Activated gamma-delta T cell treated with anti-CD3 and anti-CD28 coated beads, Interleukin-2, amount 50 U/mL, for 16 hours (primary cell): ENCODE data around the gene HSD17B12.

Experiments
- DNase-seq: peaks from one replicate; pipeline ENCODE4 v3.0.0-alpha.2; 2020; ENCODE audit warnings: low read depth

Gene HSD17B12

DNA sequence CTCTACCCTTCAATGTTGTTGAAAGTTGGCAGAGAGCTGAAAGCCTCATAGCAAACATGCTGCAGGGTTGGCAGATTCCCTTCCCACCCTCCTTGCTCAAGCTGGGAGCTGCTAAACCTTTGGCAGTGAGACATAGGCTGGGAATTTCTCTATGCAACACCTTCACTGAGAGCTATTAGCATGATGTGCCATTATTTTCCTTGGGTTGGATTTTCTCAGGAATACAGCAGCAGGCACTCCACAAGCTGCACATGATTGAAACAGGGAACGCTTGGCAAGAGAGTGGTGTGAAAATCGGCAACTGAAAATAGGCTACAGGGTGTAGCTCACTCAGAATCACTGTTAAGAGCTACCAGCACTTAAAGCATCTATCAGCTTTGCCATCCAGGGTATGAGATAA, 190.5 kb downstream of the HSD17B12 start:
- DNase-seq = no peak

DNA sequence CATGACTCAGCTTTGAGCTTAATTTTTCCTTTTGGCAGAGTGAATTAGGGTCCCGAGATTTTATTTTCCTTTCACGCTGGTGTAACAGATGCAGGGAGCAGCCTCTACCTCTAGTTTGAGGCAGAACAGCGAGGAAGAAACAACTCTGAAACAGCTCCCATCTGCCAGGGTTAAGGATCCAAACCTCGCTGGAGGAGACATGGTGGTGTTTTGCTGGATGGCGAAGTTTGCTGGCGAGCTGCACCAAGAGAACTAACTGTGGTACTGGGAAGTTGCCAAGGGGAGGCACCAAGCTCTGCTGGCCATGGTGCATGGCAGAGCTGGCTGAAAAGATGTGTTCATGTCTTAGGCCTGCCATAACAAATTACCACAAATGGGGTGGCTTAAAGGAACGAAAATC, 192.5 kb downstream of the HSD17B12 start:
- DNase-seq = no peak

DNA sequence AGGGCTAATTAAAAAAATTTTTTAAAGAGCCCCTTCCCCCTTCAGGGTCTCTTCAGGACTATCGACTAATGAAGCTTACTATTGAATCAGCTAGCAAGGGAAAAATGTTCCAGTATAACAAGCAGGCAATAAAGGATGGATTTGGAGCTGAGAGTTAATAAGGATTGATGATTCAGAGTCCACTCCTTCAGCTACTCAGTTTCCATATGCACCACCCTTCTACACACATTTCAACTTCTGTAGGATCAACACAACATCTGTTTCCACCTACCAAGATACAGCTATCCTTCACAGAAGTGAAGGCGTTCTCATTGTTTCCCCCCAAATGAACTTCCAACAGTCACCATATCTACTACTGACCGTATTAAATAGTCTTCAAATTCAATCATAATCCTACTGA, 193.5 kb downstream of the HSD17B12 start:
- DNase-seq = no peak

DNA sequence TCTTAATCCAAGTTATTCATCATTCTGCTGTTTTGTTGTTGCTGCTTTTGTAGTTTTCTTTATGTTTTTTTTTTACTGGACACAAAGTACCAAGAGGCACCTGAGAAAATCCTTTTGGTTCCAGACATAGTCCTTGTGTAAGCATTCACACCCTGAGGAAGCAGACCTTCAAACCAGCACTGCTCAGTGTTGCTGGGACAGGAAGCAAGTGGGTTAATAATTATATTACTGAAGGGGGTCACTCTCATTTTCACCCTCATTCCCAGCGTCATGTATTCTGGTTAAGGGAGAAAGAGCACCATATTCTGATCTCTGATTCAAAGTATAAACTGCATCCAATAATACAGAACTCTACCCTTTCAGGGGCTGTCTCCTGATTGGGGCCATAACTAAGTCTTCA, 194.2 kb downstream of the HSD17B12 start:
- DNase-seq = no peak

DNA sequence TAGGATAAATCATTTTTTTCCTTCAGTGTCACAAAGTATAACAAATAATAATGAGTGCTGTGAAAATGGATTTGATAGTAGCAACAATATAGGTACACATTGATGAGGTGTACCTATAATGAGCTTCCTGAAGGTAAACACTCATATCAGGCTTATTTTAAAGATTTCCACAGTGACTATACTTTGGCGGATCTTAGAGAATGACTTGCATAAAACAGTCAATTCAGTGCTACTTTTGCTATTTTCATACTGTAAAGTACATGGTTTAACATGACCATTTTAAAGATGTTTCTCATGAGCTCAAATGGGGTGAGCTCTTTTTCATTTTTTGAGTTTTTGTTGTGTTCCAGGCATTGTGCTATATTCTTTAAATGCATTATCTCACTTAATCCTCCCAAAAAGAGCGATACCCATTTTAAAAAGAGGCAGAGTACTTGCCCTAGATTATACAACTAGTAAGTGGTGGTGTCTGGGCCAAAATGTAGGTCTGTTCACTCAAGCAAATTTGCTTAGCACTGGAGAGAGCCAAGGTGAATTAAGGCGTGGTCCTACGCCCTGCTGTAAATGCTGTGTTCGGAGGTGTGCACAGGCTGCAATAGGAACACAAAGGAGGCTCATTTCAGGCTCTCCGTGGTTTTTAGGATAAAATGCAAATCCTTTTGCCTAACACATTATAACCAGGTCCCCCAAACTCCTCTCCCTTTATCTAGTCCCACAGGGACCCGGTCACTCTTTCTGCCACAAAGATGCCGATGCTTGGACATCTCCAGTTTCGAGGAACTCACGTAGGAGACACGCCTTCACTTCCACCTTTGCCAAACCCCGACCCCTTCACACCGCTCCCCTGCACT, 199.5 kb downstream of the HSD17B12 start:
- DNase-seq = no peak

DNA sequence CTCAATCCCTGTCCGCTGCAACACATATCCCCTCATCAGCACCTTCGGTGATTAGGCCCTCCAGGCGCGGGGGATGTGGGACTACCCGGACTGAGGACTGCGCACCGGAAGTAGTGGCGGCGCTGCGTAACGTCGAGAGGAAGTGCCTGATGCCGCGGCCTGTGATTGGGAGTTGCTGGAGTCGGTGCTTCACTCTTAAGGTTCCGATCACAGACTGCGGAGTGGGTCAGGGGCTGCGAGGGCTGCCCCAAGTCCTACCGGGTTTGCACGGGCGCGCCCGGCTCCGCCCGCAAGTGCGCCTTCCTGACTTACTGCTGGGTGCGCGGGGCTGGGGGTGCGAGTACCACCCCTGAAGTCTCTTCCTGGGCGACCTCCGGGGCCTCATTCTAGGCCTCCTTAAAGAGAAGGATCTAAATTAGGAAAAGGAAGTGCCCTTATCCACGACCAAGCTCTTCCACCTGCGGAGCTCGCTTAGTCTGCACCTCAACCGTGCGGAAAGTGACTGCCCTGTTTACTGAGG, 200.2 kb downstream of the HSD17B12 start, which contains the start of gene ALKBH3:
ALKBH3 (plus strand) TSS at position 192 of the 520 bp plus-strand sequence. CDS start 1,822 bp downstream, outside the sequence.
- peak; percentile 83 for DNase-seq

DNA sequence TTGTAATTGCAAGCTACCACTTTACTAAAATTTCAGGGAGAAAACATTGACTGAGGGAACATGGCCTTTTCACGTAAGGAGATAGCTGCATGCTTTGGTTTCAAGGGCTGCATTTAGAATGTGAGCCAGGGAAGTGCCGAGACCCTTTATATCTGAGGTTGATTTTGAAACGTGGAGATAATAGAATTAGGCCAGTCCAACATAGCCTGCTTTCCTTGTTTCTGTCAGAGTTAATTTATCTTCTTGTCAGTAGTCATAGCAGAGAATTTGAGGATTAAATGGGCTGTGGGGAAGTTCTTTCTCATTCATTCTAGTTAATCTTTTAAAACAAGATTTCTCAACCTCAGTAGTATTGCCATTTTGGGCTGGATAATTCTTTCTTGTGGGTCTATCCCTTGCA, 212.3 kb downstream of the HSD17B12 start:
- no peak for DNase-seq

DNA sequence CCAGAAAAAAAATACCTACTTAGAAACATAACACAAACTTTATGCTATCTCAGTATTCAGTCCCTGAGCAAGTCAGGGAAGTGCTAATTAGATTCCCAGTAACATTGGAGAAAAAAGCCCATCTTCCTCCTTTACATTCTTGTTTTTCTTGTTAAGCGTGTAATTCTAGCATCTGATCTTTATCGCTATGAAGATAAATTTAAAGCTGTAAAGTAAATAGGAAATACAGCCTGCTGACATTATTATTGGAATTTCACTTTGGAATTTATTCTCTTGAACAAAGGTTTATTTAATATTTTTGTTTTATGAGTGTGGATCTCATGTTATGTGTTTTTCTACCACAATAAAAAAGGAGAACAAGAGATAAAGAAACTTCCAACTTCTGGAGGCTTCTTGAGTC, 214.0 kb downstream of the HSD17B12 start:
- no peak for DNase-seq

DNA sequence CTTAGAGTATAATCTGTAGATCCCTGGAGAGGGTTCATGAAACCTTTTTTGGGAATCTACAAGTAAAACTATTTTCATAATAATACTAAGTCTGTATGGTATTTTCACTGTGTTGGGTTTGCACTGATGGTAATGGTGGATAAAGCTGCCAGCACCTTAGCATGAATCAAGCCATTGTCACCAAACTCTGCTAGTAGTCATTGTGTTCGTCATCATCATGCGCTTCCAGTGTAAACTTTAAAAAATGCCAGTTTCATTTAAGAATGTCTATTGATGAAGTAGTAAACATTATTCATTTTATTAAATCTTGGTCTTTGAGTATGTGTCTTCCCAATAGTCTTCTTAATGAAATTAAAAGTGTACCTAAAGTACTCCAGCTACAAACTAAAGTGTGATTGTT, 215.1 kb downstream of the HSD17B12 start:
- no peak for DNase-seq

DNA sequence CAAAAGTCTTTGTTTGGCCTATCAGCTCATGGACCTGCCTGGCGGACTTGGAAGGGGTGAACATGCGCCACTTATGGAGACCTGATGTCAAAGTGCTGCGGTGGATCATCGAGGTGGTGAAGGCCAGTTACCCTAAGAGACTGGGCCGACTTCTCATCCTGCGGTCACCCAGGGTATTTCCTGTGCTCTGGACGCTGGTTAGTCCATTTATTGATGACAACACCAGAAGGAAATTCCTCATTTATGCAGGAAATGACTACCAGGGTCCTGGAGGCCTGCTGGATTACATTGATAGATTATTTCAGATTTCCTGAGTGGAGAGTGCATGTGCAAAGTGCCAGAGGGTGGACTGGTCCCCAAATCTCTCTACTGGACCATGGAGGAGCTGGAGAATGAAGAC, 218.0 kb downstream of the HSD17B12 start:
- DNase-seq = no peak

DNA sequence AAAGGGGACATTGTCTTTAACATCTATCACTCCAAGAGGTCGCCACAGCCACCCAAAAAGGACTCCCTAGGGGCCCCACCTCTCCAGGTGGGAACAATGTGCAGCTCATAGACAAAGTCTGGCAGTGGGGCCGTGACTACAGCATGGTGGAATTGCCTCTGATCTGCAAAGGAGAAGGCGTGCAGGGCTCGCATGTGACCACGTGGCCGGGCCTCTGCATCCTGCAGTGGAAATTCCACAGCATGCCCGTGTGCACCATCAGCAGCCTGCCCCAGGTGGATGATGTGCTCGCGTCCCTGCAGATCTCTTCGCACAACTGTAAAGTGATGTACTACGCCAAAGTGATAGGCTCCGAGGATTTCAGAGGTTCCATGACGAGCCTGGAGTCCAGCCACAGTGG, 218.6 kb downstream of the HSD17B12 start:
- DNase-seq = no peak

DNA sequence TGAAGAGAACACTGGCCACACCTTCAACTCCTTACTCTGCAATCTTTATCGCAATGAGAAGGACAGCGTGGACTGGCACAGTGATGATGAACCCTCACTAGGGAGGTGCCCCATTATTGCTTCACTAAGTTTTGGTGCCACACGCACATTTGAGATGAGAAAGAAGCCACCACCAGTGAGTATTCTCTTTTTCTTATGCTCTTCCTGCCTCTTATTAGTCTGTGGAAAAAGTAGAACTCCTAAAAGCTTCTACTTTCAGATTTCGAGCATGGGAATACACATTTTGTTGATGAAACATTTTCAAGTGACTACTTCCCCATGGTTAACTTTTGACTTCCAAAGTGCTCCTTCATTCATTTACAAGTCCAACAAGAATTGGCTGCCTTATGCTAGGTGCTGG, 221.0 kb downstream of the HSD17B12 start:
- DNase-seq = no peak

DNA sequence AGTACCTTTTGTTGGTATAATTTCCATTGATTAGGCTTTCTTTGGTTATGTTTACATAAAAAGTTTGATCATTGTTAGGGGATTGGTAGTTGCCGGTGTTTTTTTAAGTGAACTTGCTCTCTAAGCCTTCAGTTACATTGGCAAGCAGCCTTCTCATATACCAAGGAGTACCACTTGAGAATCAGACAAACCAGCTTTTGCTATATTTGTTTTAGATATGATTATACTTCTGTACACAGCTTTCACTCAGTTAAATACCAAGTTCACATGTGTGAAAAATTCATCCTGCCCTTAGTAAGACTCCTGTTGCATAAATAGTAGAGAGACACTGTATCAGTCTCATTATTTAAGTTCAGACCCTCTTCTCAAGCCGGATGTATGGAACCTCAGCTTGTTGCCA, 222.5 kb downstream of the HSD17B12 start:
- DNase-seq = no peak

DNA sequence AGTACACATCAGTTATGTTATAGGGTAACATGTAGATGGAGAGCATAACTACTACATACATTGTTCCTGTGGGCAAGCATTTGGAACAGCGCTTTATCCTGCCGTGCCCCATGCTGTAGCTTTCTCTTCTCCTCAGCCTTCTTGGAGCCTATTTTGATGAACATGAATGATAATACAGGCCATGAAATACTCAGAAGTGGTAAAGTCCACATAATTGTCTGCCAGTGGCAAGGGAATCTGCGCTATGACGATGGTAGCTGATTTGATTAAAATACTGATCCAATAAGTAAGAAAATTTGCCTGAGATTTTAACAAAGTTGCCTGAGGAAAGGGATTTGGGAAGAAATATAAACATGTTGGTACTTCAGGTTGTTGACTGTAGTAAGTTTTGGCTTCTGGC, 223.4 kb downstream of the HSD17B12 start:
- no peak for DNase-seq

DNA sequence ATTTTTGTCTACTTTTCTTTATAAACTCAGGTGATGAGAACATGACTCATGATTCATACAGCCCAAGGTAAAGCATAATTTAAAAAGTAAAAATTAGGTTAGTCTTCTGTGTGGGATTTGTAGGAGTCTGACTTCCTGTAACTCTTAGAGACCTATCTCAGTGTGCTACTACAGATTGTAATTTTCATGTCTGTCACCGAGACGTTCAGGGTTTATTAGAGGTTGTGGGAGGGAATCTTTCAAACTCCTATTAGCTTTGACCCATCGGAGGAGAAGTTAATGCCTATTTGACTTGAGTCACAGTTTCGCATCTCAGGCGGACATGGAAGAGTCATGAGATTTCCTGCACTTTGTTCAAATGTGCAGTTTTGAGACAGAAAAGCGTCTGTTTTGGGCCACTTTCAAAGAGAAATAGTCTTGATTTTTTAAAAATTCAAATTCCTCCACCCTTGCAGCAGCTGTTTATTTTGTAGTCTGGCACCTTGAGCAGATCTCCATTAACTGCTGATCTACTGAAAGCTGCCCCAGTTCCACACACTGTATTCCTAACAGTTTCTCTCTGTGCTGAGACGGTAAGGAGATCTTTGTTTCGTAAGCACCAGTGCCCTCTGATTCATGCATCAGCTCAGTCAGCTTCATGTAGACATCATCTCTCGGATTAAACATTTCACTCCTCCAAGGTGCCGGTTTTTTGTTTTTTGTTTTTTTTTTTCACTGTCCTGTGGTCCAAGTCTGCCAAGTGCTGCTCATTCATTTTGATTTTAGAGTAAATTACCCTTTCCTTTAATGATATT, 224.4 kb downstream of the HSD17B12 start:
- no peak for DNase-seq

DNA sequence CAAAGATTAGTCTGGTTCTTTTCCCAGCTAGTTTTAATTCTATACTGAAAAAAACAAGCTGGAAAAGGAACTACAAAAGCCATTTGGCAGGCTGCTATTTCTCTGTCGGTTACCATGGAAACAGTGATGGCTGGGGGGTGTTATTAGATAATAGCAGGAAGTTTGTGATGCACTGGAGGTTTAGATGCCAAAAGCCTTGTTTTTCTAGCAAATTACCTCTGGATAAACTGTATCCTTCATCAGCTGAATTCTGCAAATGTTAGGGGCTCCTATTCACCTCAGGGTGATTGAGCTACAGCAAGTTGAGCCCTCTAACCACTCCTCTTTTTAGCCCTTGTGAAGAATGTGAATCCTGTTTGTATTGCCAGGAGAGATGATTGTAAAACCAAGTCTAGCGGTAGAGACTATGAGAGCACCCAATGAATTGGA, 225.3 kb downstream of the HSD17B12 start:
- DNase-seq = no peak
